SK-N-SH (cell line): ENCODE measurements around the gene SMYD3. TPM values are rescaled to one million over a fixed set of nuclear protein-coding genes. Genes with fewer than 3 reads are reported as not detected.

Source experiments
- CTCF ChIA-PET: fragments of 300-600, 350-600 bp; formaldehyde crosslinking; extraction: SDS; loops from one replicate; lab custom pipeline; 2021; lab: Yijun Ruan, JAX
- POLR2A ChIA-PET: fragments of 350-600 bp; sonication (Branson Sonifier 250); formaldehyde crosslinking; extraction: SDS; loops from one replicate; lab custom pipeline; 2020; ENCODE audit warnings: antibody characterized with exemption, inconsistent platforms; lab: Yijun Ruan, JAX
- DNase-seq: peaks from one replicate; pipeline ENCODE4 v3.0.0; 2012
- H2AFZ ChIP-seq: fragments of 200-600 bp; sonication (generic); 2 replicates; pipeline ENCODE4 v1.8.1; 2016; ENCODE audit warnings: antibody characterized with exemption, mild to moderate bottlenecking, low read depth
- H3F3A ChIP-seq: fragments of 200-600 bp; sonication (generic); replicated peaks from 2 replicates; pipeline ENCODE3; 2016; ENCODE audit warnings: antibody characterized with exemption, mild to moderate bottlenecking; ENCODE audit not compliant: insufficient read depth
- H3K27ac ChIP-seq, 2 experiments: fragments of 200-500 bp in 1 of 2; fragments of 200-600 bp in 1 of 2; sonication (Bioruptor generic) in 1 of 2; sonication (generic), shearing (Covaris generic) in 1 of 2; 2 replicates each; pipeline versions ENCODE4 v1.5.1 to v1.6.1; 2014 to 2016; ENCODE audit warnings: low read depth in 2 of 2, inconsistent platforms in 1 of 2, low read length in 1 of 2, mild to moderate bottlenecking in 1 of 2, mixed read lengths in 1 of 2
- H3K27me3 ChIP-seq: fragments of 200-600 bp; sonication (generic), shearing (Covaris generic); 2 replicates; pipeline ENCODE4 v1.6.1; 2016; ENCODE audit warnings: mixed run types; ENCODE audit not compliant: insufficient read depth
- H3K36me3 ChIP-seq, 2 experiments: fragments of 200-500 bp in 1 of 2; fragments of 200-600 bp in 1 of 2; sonication (Bioruptor generic) in 1 of 2; sonication (generic) in 1 of 2; replicated peaks in 1 of 2; 2 replicates each; pipeline versions ENCODE3 to v1.5.1; 2014 to 2016; ENCODE audit warnings: low read length in 1 of 2, mild to moderate bottlenecking in 1 of 2; ENCODE audit not compliant: insufficient read depth in 2 of 2, control insufficient read depth in 1 of 2
- H3K4me1 ChIP-seq, 2 experiments: fragments of 200-500 bp in 1 of 2; fragments of 200-600 bp in 1 of 2; sonication (Bioruptor generic) in 1 of 2; sonication (generic), shearing (Covaris generic) in 1 of 2; 2 replicates each; pipeline versions ENCODE4 v1.5.1 to v1.6.1; 2014 to 2016; ENCODE audit warnings: low read depth in 1 of 2, low read length in 1 of 2, mixed run types in 1 of 2; ENCODE audit not compliant: insufficient read depth in 2 of 2, control insufficient read depth in 1 of 2
- H3K4me2 ChIP-seq: fragments of 200-600 bp; sonication (generic), shearing (Covaris generic); 2 replicates; pipeline ENCODE4 v1.6.1; 2017; ENCODE audit warnings: mixed run types
- H3K4me3 ChIP-seq, 2 experiments: fragments of 200-500 bp in 1 of 2; fragments of 200-600 bp in 1 of 2; sonication (Bioruptor generic) in 1 of 2; sonication (generic), shearing (Covaris generic) in 1 of 2; 2 replicates each; pipeline versions ENCODE4 v1.5.1 to v1.8.1; 2014 to 2016; ENCODE audit warnings: low read depth in 2 of 2, inconsistent platforms in 1 of 2, low read length in 1 of 2, mild to moderate bottlenecking in 1 of 2, mixed read lengths in 1 of 2, moderate library complexity in 1 of 2
- H3K79me2 ChIP-seq: fragments of 200-600 bp; sonication (generic); 2 replicates; pipeline ENCODE4 v1.8.1; 2017; ENCODE audit warnings: mild to moderate bottlenecking; ENCODE audit not compliant: insufficient read depth
- H3K9ac ChIP-seq: fragments of 200-600 bp; sonication (generic); 2 replicates; pipeline ENCODE4 v1.6.1; 2017; ENCODE audit warnings: mixed run types
- H3K9me2 ChIP-seq: fragments of 200-600 bp; sonication (generic); 2 replicates; pipeline ENCODE4 v1.6.1; 2017; ENCODE audit warnings: mixed run types
- H3K9me3 ChIP-seq: fragments of 200-600 bp; sonication (generic); 2 replicates; pipeline ENCODE4 v1.6.1; 2017; ENCODE audit warnings: mixed run types, mild to moderate bottlenecking, moderate library complexity
- H4K20me1 ChIP-seq: fragments of 200-600 bp; sonication (generic); 2 replicates; pipeline ENCODE4 v1.6.1; 2017; ENCODE audit warnings: mild to moderate bottlenecking, mixed run types; ENCODE audit not compliant: insufficient read depth
- CHD2 ChIP-seq: fragments of 150-350 bp; IDR thresholded peaks from 2 replicates; pipeline ENCODE4 v1.6.1; 2018; ENCODE audit warnings: low read length; ENCODE audit not compliant: partially characterized antibody
- CTCF ChIP-seq: fragments of 200-600 bp; sonication (generic); IDR thresholded peaks from 2 replicates; pipeline ENCODE4 v1.6.1; 2017; ENCODE audit warnings: antibody characterized with exemption, mild to moderate bottlenecking, moderate library complexity
- FOXJ3 ChIP-seq: sonication (generic); formaldehyde crosslinking; IDR thresholded peaks from 2 replicates; pipeline ENCODE4 v1.5.1; 2020; ENCODE audit warnings: mild to moderate bottlenecking, missing genetic modification reagents
- FOXM1 ChIP-seq: IDR thresholded peaks from 2 replicates; pipeline ENCODE4 v1.4.0; 2012; ENCODE audit warnings: low read depth, mild to moderate bottlenecking
- GABPA ChIP-seq: IDR thresholded peaks from 2 replicates; pipeline ENCODE4 v1.4.0; 2012; ENCODE audit warnings: low read depth, mild to moderate bottlenecking
- GATA2 ChIP-seq: sonication (generic); formaldehyde crosslinking; IDR thresholded peaks from 2 replicates; pipeline ENCODE4 v1.5.0; 2020; ENCODE audit warnings: mild to moderate bottlenecking, missing genetic modification reagents
- IRF3 ChIP-seq: fragments of 150-350 bp; IDR thresholded peaks from 2 replicates; pipeline ENCODE4 v1.6.1; 2016; ENCODE audit warnings: mild to moderate bottlenecking, low read depth, low read length
- JUND ChIP-seq: IDR thresholded peaks from 2 replicates; pipeline ENCODE4 v1.4.0; 2012
- MEF2A ChIP-seq: IDR thresholded peaks from 2 replicates; pipeline ENCODE4 v1.4.0; 2012; ENCODE audit warnings: low read depth, borderline replicate concordance
- MXI1 ChIP-seq: IDR thresholded peaks from 2 replicates; pipeline ENCODE4 v1.6.1; 2012; ENCODE audit warnings: mild to moderate bottlenecking, low read depth, low read length, improper control_type of control experiment
- NFIC ChIP-seq: IDR thresholded peaks from 2 replicates; pipeline ENCODE4 v1.4.0; 2012; ENCODE audit warnings: borderline replicate concordance
- NRF1 ChIP-seq: IDR thresholded peaks from 2 replicates; pipeline ENCODE4 v1.6.1; 2012; ENCODE audit warnings: low read depth, mild to moderate bottlenecking, low read length
- RAD21 ChIP-seq: IDR thresholded peaks from 2 replicates; pipeline ENCODE4 v1.6.1; 2012; ENCODE audit warnings: mild to moderate bottlenecking, low read length
- RFX5 ChIP-seq: IDR thresholded peaks from 2 replicates; pipeline ENCODE4 v1.6.1; 2012; ENCODE audit warnings: mild to moderate bottlenecking, improper control_type of control experiment, low read length
- RXRA ChIP-seq: IDR thresholded peaks from 2 replicates; pipeline ENCODE4 v1.4.0; 2012; ENCODE audit warnings: low read depth, mild to moderate bottlenecking, borderline replicate concordance
- SIN3A ChIP-seq: IDR thresholded peaks from 2 replicates; pipeline ENCODE4 v1.6.1; 2012; ENCODE audit warnings: low read depth, mild to moderate bottlenecking, low read length, moderate library complexity, borderline replicate concordance
- TAF1 ChIP-seq: IDR thresholded peaks from 2 replicates; pipeline ENCODE4 v1.6.1; 2012; ENCODE audit warnings: low read depth, mild to moderate bottlenecking, low read length, moderate library complexity, borderline replicate concordance
- TCF12 ChIP-seq: IDR thresholded peaks from 2 replicates; pipeline ENCODE4 v1.4.0; 2012
- TEAD4 ChIP-seq: IDR thresholded peaks from 2 replicates; pipeline ENCODE4 v1.4.0; 2012; ENCODE audit warnings: mild to moderate bottlenecking, borderline replicate concordance; ENCODE audit not compliant: insufficient read depth
- USF1 ChIP-seq: IDR thresholded peaks from 2 replicates; pipeline ENCODE4 v1.4.0; 2012; ENCODE audit warnings: low read depth, borderline replicate concordance
- USF2 ChIP-seq: fragments of 150-350 bp; IDR thresholded peaks from 2 replicates; pipeline ENCODE4 v1.6.1; 2017; ENCODE audit warnings: antibody characterized with exemption, low read length, low read depth, borderline replicate concordance
- YY1 ChIP-seq: IDR thresholded peaks from 2 replicates; pipeline ENCODE4 v1.4.0; 2012; ENCODE audit warnings: low read depth, mild to moderate bottlenecking
- ZBTB33 ChIP-seq: IDR thresholded peaks from 2 replicates; pipeline ENCODE4 v1.4.0; 2012; ENCODE audit warnings: low read depth, borderline replicate concordance
- WGBS: methylation state at CpG from one replicate; pipeline ENCODE4 v1.1.6; 2017; ENCODE audit warnings: low lambda C conversion rate; 5-methylcytosine and 5-hydroxymethylcytosine counted together
- polyA plus RNA-seq, 3 experiments: library from polyadenylated mRNA; depleted of rRNA; stranded (reverse); fragments of >200 nt; gene quantifications; 2 replicates each; pipeline ENCODE4 v1.2.3, GENCODE V29; 2012

Gene SMYD3
- polyA plus RNA-seq, 1 of the 3 experiments (the other 2 are of a cell fraction), result 31.4 TPM

- no peak overlapping the region for H3K27ac ChIP-seq
- no peaks in the 10 kb centered on the region for H3K9me3 ChIP-seq
- no peaks in the 10 kb centered on the region for H3K36me3 ChIP-seq
- H3K9ac ChIP-seq, result no peak overlapping the region
- H3K27me3 ChIP-seq, result no peaks in the 10 kb centered on the region
- H3K9me2 ChIP-seq, result no peaks in the 10 kb centered on the region
- H3K4me1 ChIP-seq, result peaks cover 0 to 2% of the 10 kb centered on the region in 2 experiments; a peak in 2 of 4 replicates
- no peaks in the 10 kb centered on the region for H3F3A ChIP-seq
- POLR2A ChIA-PET, result no interaction called here
- no peaks in the 10 kb centered on the region for H3K79me2 ChIP-seq
- TF ChIP-seq SIN3A (no peak), GABPA (no peak), MEF2A (no peak), RXRA (no peak), TCF12 (no peak), TEAD4 (no peak), CTCF (no peak), FOXJ3 (CRISPR knock-in tag) (no peak), TAF1 (no peak), YY1 (no peak), NFIC (no peak)
- CTCF ChIA-PET, result no interaction called here
- no peaks in the 10 kb centered on the region for H4K20me1 ChIP-seq
- H3K4me2 ChIP-seq, result no peak overlapping the region
- DNase-seq, result no peak
- 86% methylated on average over 1 of the region's 1 CpG for WGBS
- H3K4me3 ChIP-seq, result no peak overlapping the region
- H2AFZ ChIP-seq, result no peak overlapping the region
These were observed 605.5 kb downstream of the SMYD3 start for GRCh38 chr1:245901565-245901964.

GRCh38 chr1:245901037-245901436, 606.0 kb downstream of the SMYD3 start:
- Histone ChIP-seq H3K9ac (no peak overlapping the region), H3K4me1 (peaks cover 0 to 7% of the 10 kb centered on the region in 2 experiments; a peak in 2 of 4 replicates), H3K27ac (no peak overlapping the region), H3K9me3 (no peaks in the 10 kb centered on the region), H3F3A (no peaks in the 10 kb centered on the region), H3K79me2 (no peaks in the 10 kb centered on the region), H3K27me3 (no peaks in the 10 kb centered on the region), H3K36me3 (no peaks in the 10 kb centered on the region), H3K4me2 (no peak overlapping the region), H4K20me1 (no peaks in the 10 kb centered on the region), H3K9me2 (no peaks in the 10 kb centered on the region), H3K4me3 (no peak overlapping the region), H2AFZ (no peak overlapping the region)
- ChIA-PET CTCF (interaction anchor here (0.7 to 1.4 kb wide), 2 partner anchors 17 to 102 kb away, joined by 3 read pairs; no protein-coding TSS in a partner anchor), POLR2A (no interaction called here)
- TF ChIP-seq ZBTB33 (no peak), RXRA (no peak), RFX5 (no peak), IRF3 (no peak), CHD2 (no peak), FOXM1 (no peak), TEAD4 (no peak), NRF1 (no peak), TAF1 (no peak), USF2 (no peak), SIN3A (no peak), MXI1 (no peak), JUND (no peak), RAD21 (no peak), FOXJ3 (CRISPR knock-in tag) (no peak), USF1 (no peak), GATA2 (no peak), TCF12 (no peak)
- 67% methylated on average over 2 of the region's 2 CpGs for WGBS
- no peak for DNase-seq
